GM23338 (cell line): Measurements from ENCODE around the gene VCL. TPM values are rescaled to one million over a fixed set of nuclear protein-coding genes. Genes with fewer than 3 reads are reported as not detected.

Experiments used
- ATAC-seq: fragments of 200-7000 bp; cut with Tn5 transposase; 3 replicates; pipeline ENCODE4 v1.9.1; 2020
- DNase-seq: peaks from one replicate; pipeline ENCODE4 v3.0.0-alpha.2; 2015; ENCODE audit warnings: low spot score
- H2AFZ ChIP-seq: fragments of 200-600 bp; sonication (generic); 2 replicates; pipeline ENCODE4 v1.8.0; 2016; ENCODE audit warnings: antibody characterized with exemption, mild to moderate bottlenecking, moderate library complexity
- H3F3A ChIP-seq: fragments of 200-600 bp; sonication (generic); replicated peaks from 2 replicates; pipeline ENCODE4 v1.8.0; 2017; ENCODE audit warnings: antibody characterized with exemption, mixed run types, low read depth
- H3K27ac ChIP-seq: fragments of 200-600 bp; sonication (generic); 2 replicates; pipeline ENCODE4 v1.6.1; 2016; ENCODE audit warnings: low read depth
- H3K27me3 ChIP-seq: fragments of 200-600 bp; sonication (generic); 2 replicates; pipeline ENCODE4 v1.8.0; 2016; ENCODE audit warnings: mild to moderate bottlenecking, mixed run types, moderate library complexity; ENCODE audit not compliant: insufficient read depth
- H3K36me3 ChIP-seq: fragments of 200-600 bp; sonication (generic); 2 replicates; pipeline ENCODE4 v1.8.0; 2016; ENCODE audit warnings: mild to moderate bottlenecking; ENCODE audit not compliant: insufficient read depth
- H3K4me1 ChIP-seq: fragments of 200-600 bp; sonication (generic); 2 replicates; pipeline ENCODE4 v1.8.0; 2016; ENCODE audit warnings: mild to moderate bottlenecking, moderate library complexity; ENCODE audit not compliant: insufficient read depth
- H3K4me2 ChIP-seq: fragments of 200-600 bp; sonication (generic); 2 replicates; pipeline ENCODE4 v1.7.1; 2017; ENCODE audit warnings: mixed run types
- H3K4me3 ChIP-seq: fragments of 200-600 bp; sonication (generic); 2 replicates; pipeline ENCODE4 v1.6.1; 2016; ENCODE audit warnings: mixed run types
- H3K79me2 ChIP-seq: fragments of 200-600 bp; sonication (generic); replicated peaks from 2 replicates; pipeline ENCODE4 v1.8.0; 2017; ENCODE audit warnings: mild to moderate bottlenecking; ENCODE audit not compliant: insufficient read depth
- H3K9me2 ChIP-seq: fragments of 200-600 bp; sonication (generic); 2 replicates; pipeline ENCODE4 v1.8.0; 2017; ENCODE audit not compliant: insufficient read depth
- H4K20me1 ChIP-seq: fragments of 200-600 bp; sonication (generic); replicated peaks from 2 replicates; pipeline ENCODE4 v1.8.0; 2017; ENCODE audit warnings: mild to moderate bottlenecking; ENCODE audit not compliant: insufficient read depth
- H3K27ac Mint-ChIP-seq: 2 replicates; pipeline ENCODE4 v1.8.0; 2020; ENCODE audit warnings: inconsistent platforms, mild to moderate bottlenecking, moderate library complexity, mixed read lengths
- H3K27me3 Mint-ChIP-seq: 3 replicates; pipeline ENCODE4 v1.8.0; 2022; ENCODE audit warnings: low read depth, mild to moderate bottlenecking, moderate library complexity, mixed read lengths, inconsistent platforms; ENCODE audit not compliant: insufficient read depth, poor library complexity
- H3K36me3 Mint-ChIP-seq: 3 replicates; pipeline ENCODE4 v1.8.0; 2021; ENCODE audit warnings: low read depth, mild to moderate bottlenecking, inconsistent platforms, moderate library complexity, mixed read lengths
- H3K4me1 Mint-ChIP-seq: 3 replicates; pipeline ENCODE4 v1.8.0; 2020; ENCODE audit warnings: mild to moderate bottlenecking, inconsistent platforms, mixed read lengths
- H3K4me3 Mint-ChIP-seq: 3 replicates; pipeline ENCODE4 v1.8.0; 2021; ENCODE audit warnings: moderate library complexity, mild to moderate bottlenecking, inconsistent platforms, mixed read lengths
- H3K9me3 Mint-ChIP-seq: 3 replicates; pipeline ENCODE4 v1.8.0; 2020; ENCODE audit warnings: moderate library complexity, mild to moderate bottlenecking, inconsistent platforms, mixed read lengths
- CREB1 ChIP-seq: fragments of 250-450 bp; sonication (Bioruptor Pico); IDR thresholded peaks from 2 replicates; pipeline ENCODE4 v1.5.0; 2020; ENCODE audit warnings: low read depth, mild to moderate bottlenecking, moderate library complexity
- ETS1 ChIP-seq: IDR thresholded peaks from 2 replicates; pipeline ENCODE4 v1.6.1; 2016; ENCODE audit warnings: antibody characterized with exemption
- EZH2 ChIP-seq: fragments of 200-600 bp; sonication (generic); IDR thresholded peaks from one replicate; pipeline ENCODE4 v1.8.0; 2017; ENCODE audit warnings: antibody characterized with exemption, mild to moderate bottlenecking, low read depth; ENCODE audit not compliant: unreplicated experiment
- EZH2phosphoT487 ChIP-seq: fragments of 200-600 bp; sonication (generic); IDR thresholded peaks from one replicate; pipeline ENCODE4 v1.8.1; 2018; ENCODE audit warnings: antibody characterized with exemption; ENCODE audit not compliant: unreplicated experiment
- JUNB ChIP-seq: IDR thresholded peaks from one replicate; pipeline ENCODE4 v1.6.1; 2016; ENCODE audit warnings: antibody characterized with exemption; ENCODE audit not compliant: unreplicated experiment
- NANOG ChIP-seq: IDR thresholded peaks from 2 replicates; pipeline ENCODE4 v1.6.1; 2016; ENCODE audit warnings: antibody characterized with exemption, borderline replicate concordance
- REST ChIP-seq: IDR thresholded peaks from one replicate; pipeline ENCODE4 v1.6.1; 2018; ENCODE audit warnings: antibody characterized with exemption; ENCODE audit not compliant: unreplicated experiment
- STAT1 ChIP-seq: IDR thresholded peaks from one replicate; pipeline ENCODE4 v1.6.1; 2016; ENCODE audit warnings: antibody characterized with exemption; ENCODE audit not compliant: unreplicated experiment
- ZNF114 ChIP-seq: fragments of 250-450 bp; sonication (Bioruptor Pico); IDR thresholded peaks from 2 replicates; pipeline ENCODE4 v1.5.0; 2020; ENCODE audit warnings: mild to moderate bottlenecking, moderate library complexity
- ZNF331 ChIP-seq: fragments of 250-450 bp; sonication (Bioruptor Pico); IDR thresholded peaks from 2 replicates; pipeline ENCODE4 v1.5.0; 2020; ENCODE audit warnings: low read depth, mild to moderate bottlenecking, moderate library complexity
- polyA plus RNA-seq: library from polyadenylated mRNA; unstranded; fragments of >200 nt; fragmentation: Nextera tagmentation; extraction: Ambion mirVana; gene quantifications from 2 replicates; pipeline ENCODE4 v1.2.1, GENCODE V29; 2016
- total RNA-seq: library from RNA; depleted of rRNA; stranded (reverse); fragments of >200 nt; shearing (Covaris generic); gene quantifications from 2 replicates; pipeline ENCODE4 v1.2.3, GENCODE V29; 2014
- TF ChIP-seq, protein P1 (sequence below), 2 experiments: fragments of 200-600 bp in 1 of 2; sonication (generic) in 1 of 2; conservative IDR thresholded peaks; 2 replicates each; pipeline versions ENCODE4 v1.5.1 to v1.6.1; 2016 to 2017; ENCODE audit warnings: antibody characterized with exemption in 2 of 2, low read depth in 2 of 2, mild to moderate bottlenecking in 2 of 2, moderate library complexity in 1 of 2

The VCL gene
- total and polyA plus RNA-seq, 2 experiments from 2014 or later: 60.7 to 254 TPM

GRCh38 chr10:74086317-74086716 lies 88.4 kb downstream of the VCL start (continued):
- no peak for TF ChIP-seq REST
- no peak for TF ChIP-seq JUNB
- no peak for TF ChIP-seq STAT1
- TF ChIP-seq ETS1: no peak
- TF ChIP-seq ZNF114 (CRISPR knock-in tag): no peak
- TF ChIP-seq EZH2phosphoT487: no peak
- TF ChIP-seq CREB1 (CRISPR knock-in tag): no peak
- TF ChIP-seq ZNF331 (CRISPR knock-in tag): no peak
- no peak for TF ChIP-seq EZH2

- H3K4me3 Mint-ChIP-seq: no peak overlapping the region
- H3K9me3 Mint-ChIP-seq: no peaks in the 10 kb centered on the region
- Histone ChIP-seq H4K20me1 (peaks cover 6% of the 10 kb centered on the region; the same call in 1 of the 2 replicates), H3K4me3 (no peak overlapping the region), H3K27ac (0 out of 2 replicates have a peak overlapping the region, but pooled peaks have one; percentile 23), H3K4me1 (no peaks in the 10 kb centered on the region), H3K79me2 (0 out of 2 replicates have a peak, but pooled peaks cover 9% of the 10 kb centered on the region), H3F3A (peaks cover 13% of the 10 kb centered on the region; the same call in 1 of the 2 replicates), H3K9me2 (no peaks in the 10 kb centered on the region), H3K27me3 (no peaks in the 10 kb centered on the region), H2AFZ (no peak overlapping the region), H3K4me2 (no peak overlapping the region), H3K36me3 (peaks cover 53% of the 10 kb centered on the region; the same call in 1 of the 2 replicates)
- ATAC-seq (no peak), DNase-seq (no peak)
- H3K4me1 Mint-ChIP-seq: no peaks in the 10 kb centered on the region
- peak overlapping the region; percentile 23; the same call in 1 of the 2 replicates for H3K27ac Mint-ChIP-seq
- H3K27me3 Mint-ChIP-seq: peaks cover 3% of the 10 kb centered on the region
- H3K36me3 Mint-ChIP-seq: peaks cover 87% of the 10 kb centered on the region
- TF ChIP-seq, protein P1, sequence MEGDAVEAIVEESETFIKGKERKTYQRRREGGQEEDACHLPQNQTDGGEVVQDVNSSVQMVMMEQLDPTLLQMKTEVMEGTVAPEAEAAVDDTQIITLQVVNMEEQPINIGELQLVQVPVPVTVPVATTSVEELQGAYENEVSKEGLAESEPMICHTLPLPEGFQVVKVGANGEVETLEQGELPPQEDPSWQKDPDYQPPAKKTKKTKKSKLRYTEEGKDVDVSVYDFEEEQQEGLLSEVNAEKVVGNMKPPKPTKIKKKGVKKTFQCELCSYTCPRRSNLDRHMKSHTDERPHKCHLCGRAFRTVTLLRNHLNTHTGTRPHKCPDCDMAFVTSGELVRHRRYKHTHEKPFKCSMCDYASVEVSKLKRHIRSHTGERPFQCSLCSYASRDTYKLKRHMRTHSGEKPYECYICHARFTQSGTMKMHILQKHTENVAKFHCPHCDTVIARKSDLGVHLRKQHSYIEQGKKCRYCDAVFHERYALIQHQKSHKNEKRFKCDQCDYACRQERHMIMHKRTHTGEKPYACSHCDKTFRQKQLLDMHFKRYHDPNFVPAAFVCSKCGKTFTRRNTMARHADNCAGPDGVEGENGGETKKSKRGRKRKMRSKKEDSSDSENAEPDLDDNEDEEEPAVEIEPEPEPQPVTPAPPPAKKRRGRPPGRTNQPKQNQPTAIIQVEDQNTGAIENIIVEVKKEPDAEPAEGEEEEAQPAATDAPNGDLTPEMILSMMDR (conservative IDR thresholded peaks at IDR 0.05; ENCODE audit: low read depth in 2 of 2): no peak
- TF ChIP-seq JUNB (no peak), STAT1 (no peak), ETS1 (no peak), NANOG (no peak)
Observed at GRCh38 chr10:74088722-74089121, 90.8 kb downstream of the VCL start.
